GM12872 (cell line): ENCODE measurements around the gene CENPX.

Experiments used
- CTCF ChIP-seq: IDR thresholded peaks from 3 replicates; pipeline ENCODE4 v1.5.1; 2011; ENCODE audit warnings: low read depth, mild to moderate bottlenecking, low read length, moderate library complexity; ENCODE audit not compliant: insufficient read depth

The CENPX gene

GRCh38 chr17:82003411-82004381, 19.0 kb downstream of the CENPX start:
- no peak for TF ChIP-seq CTCF

GRCh38 chr17:82001571-82002056, 21.1 kb downstream of the CENPX start:
- TF ChIP-seq CTCF = no peak

GRCh38 chr17:82000803-82001570, 21.7 kb downstream of the CENPX start:
- TF ChIP-seq CTCF = no peak

GRCh38 chr17:81999976-82000802, 22.5 kb downstream of the CENPX start:
- no peak for TF ChIP-seq CTCF

- TF ChIP-seq CTCF = no peak
These were observed 23.1 kb downstream of the CENPX start for GRCh38 chr17:81999587-81999975.

- TF ChIP-seq CTCF = no peak
These were observed 23.8 kb downstream of the CENPX start for GRCh38 chr17:81998691-81999438.
